Testis (tissue), 2 donors: ENCODE measurements around the gene FBXL13.

Experiments
- CTCF ChIP-seq, 3 experiments: fragments of 450-650 bp in 2 of 3; fragments of 200-600 bp in 1 of 3; sonication (generic) in 1 of 3; IDR thresholded peaks; one replicate each; pipeline ENCODE4 v1.5.1; 2016 to 2019; ENCODE audit warnings: antibody characterized with exemption in 3 of 3, mild to moderate bottlenecking in 2 of 3, moderate library complexity in 1 of 3
- POLR2A ChIP-seq: fragments of 450-650 bp; IDR thresholded peaks from one replicate; pipeline ENCODE4 v1.6.1; 2017; ENCODE audit warnings: antibody characterized with exemption, mild to moderate bottlenecking, moderate library complexity

GRCh38 chr7:103001210-103001609, 73.4 kb downstream of the FBXL13 start:
- no peak for TF ChIP-seq CTCF (IDR thresholded peaks at IDR 0.05)
- no peak for TF ChIP-seq POLR2A
